Measurements from ENCODE around the gene MARCHF2. TPM values are rescaled to one million over a fixed set of nuclear protein-coding genes. Genes with fewer than 3 reads are reported as not detected.
A peak's percentile ranks its signal among the peaks of the same experiment; 100 is the strongest.

MARCHF2 gene
- polyA plus RNA-seq, 4 donors = 8.3 to 30.0 (median 24.4) TPM

DNA sequence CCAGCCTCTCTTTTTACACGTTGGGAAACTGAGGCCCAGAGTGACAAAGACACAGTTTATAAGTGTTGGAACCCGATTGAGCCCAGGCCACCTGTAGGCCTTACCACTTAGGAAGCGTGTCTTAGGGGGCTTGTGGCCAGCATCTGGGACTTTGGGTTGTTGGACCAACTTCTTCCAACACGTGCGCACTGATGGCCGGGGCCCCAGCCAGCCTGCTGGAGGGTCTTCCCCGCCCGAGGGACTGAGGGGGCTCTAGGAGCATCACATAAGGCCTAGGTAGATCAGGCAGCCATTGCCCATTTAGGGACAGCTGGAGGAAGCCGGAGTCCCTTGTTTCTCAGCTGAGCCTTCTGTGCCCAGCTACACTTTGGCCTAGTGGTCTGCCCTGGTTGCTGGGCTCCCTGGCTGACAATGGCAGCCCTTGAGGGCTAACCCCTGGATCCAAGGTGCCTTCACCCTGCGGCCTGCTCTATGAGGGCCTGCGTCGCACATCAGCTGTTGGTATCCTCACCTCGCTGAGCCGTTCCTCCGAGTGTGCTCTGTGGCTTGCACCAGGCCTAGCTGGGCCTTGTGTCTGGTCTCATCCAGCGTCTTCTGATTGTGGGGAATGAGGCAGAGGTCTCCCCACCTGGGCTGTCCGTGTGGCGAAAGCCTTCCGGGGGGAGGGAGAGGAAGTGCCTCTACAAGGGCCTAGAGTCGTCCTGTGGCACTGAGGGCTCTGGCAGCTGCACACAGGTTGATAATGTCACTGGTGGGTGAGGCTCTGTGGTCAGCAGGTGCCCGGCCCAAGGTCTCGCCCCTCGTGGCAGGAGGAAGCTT is 21.7 kb upstream of the MARCHF2 start:
- Histone ChIP-seq H3K9me3 (ENCODE audit: control insufficient read depth in 2 of 2, insufficient read depth in 1 of 2, low read depth in 1 of 2, low read length in 1 of 2) (peaks cover 0 to 4% of the 10 kb centered on the region in 2 donors), H3K27me3 (ENCODE audit: control insufficient read depth in 3 of 3, insufficient read depth in 3 of 3, low read length in 3 of 3) (no peaks in the 10 kb centered on the region), H3K36me3 (ENCODE audit: control insufficient read depth in 3 of 3, insufficient read depth in 2 of 3, low read depth in 1 of 3, low read length in 3 of 3) (peaks cover 0 to 34% (median 0%) of the 10 kb centered on the region in 3 donors), H3K4me3 (ENCODE audit: low read depth in 1 of 3, low read length in 3 of 3) (no peak overlapping the region), H3K27ac (ENCODE audit: low read depth in 1 of 3, low read length in 2 of 3) (peak overlapping the region in 1 of 3 donors; percentile 64), H3K4me1 (ENCODE audit: control insufficient read depth in 3 of 3, insufficient read depth in 2 of 3, low read depth in 1 of 3, low read length in 2 of 3) (peaks cover 2 to 9% (median 6%) of the 10 kb centered on the region in 3 donors)
- FAIRE-seq (no peak), DNase-seq (no peak)
- WGBS, 3 donors = 58 to 72% (median 64%) methylated on average over 23 of the region's 23 CpGs

GRCh38 chr19:8392017-8392591 is 21.0 kb upstream of the MARCHF2 start:
- no peak for FAIRE-seq
- 21 to 44% (median 34%) methylated on average over 11 of the region's 11 CpGs for WGBS, 3 donors
- peak overlapping the region in 1 of 3 donors; percentile 64 for H3K27ac ChIP-seq (ENCODE audit: low read depth in 1 of 3, low read length in 2 of 3)
- no peaks in the 10 kb centered on the region for H3K27me3 ChIP-seq (ENCODE audit: control insufficient read depth in 3 of 3, insufficient read depth in 3 of 3, low read length in 3 of 3)
- peaks cover 0 to 39% (median 0%) of the 10 kb centered on the region in 3 donors for H3K36me3 ChIP-seq (ENCODE audit: control insufficient read depth in 3 of 3, insufficient read depth in 2 of 3, low read depth in 1 of 3, low read length in 3 of 3)
- DNase-seq = peak in 1 of 2 donors; percentile 34
- no peaks in the 10 kb centered on the region for H3K9me3 ChIP-seq (ENCODE audit: control insufficient read depth in 2 of 2, insufficient read depth in 1 of 2, low read depth in 1 of 2, low read length in 1 of 2)
- no peak overlapping the region for H3K4me3 ChIP-seq (ENCODE audit: low read depth in 1 of 3, low read length in 3 of 3)
- peaks cover 2 to 10% (median 6%) of the 10 kb centered on the region in 3 donors for H3K4me1 ChIP-seq (ENCODE audit: control insufficient read depth in 3 of 3, insufficient read depth in 2 of 3, low read depth in 1 of 3, low read length in 2 of 3)

DNA sequence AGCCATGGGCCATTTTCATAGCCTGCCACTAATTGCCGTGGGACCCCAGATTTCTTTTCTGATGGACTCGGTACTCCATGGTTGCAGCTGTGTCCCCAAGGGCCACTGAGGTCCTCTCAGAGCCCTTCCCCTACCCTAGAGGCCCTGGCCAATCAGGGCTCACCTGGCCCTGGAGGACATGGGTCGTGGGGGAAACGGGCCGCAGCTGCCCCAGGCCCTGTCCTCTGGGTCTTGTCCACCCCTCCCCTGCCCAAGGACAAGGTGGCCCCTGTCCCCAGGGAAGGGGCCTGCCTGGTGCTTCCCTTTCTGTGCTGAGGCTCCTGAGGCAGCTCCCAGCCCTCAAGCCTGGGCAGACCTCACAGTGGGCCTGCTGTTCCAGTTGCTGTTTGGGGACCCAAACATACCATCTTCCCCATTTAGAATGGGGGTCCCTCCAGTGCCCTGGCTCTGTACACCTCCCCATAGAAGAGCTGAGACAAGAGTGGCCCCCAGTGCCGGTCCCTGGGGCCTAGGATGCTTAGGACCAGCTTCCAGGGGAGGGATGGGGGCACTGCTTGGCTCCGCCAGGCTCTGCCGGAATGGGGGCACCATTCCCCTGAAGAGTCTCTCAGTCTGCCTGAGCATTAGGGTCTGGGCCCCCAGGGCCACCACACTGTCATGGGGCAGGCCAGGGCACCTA is 19.8 kb upstream of the MARCHF2 start:
- H3K27ac ChIP-seq (ENCODE audit: low read depth in 1 of 3, low read length in 2 of 3) = peak overlapping the region in 1 of 3 donors; percentile 26
- DNase-seq (no peak), FAIRE-seq (no peak)
- peaks cover 2 to 12% (median 6%) of the 10 kb centered on the region in 3 donors for H3K4me1 ChIP-seq (ENCODE audit: control insufficient read depth in 3 of 3, insufficient read depth in 2 of 3, low read depth in 1 of 3, low read length in 2 of 3)
- no peaks in the 10 kb centered on the region for H3K27me3 ChIP-seq (ENCODE audit: control insufficient read depth in 3 of 3, insufficient read depth in 3 of 3, low read length in 3 of 3)
- WGBS, 3 donors = 78 to 87% (median 80%) methylated on average over 8 of the region's 8 CpGs
- no peaks in the 10 kb centered on the region for H3K9me3 ChIP-seq (ENCODE audit: control insufficient read depth in 2 of 2, insufficient read depth in 1 of 2, low read depth in 1 of 2, low read length in 1 of 2)
- peaks cover 0 to 46% (median 0%) of the 10 kb centered on the region in 3 donors for H3K36me3 ChIP-seq (ENCODE audit: control insufficient read depth in 3 of 3, insufficient read depth in 2 of 3, low read depth in 1 of 3, low read length in 3 of 3)
- no peak overlapping the region for H3K4me3 ChIP-seq (ENCODE audit: low read depth in 1 of 3, low read length in 3 of 3)

- H3K27me3 ChIP-seq (ENCODE audit: control insufficient read depth in 3 of 3, insufficient read depth in 3 of 3, low read length in 3 of 3) = no peaks in the 10 kb centered on the region
- no peak for FAIRE-seq
- no peak overlapping the region for H3K4me3 ChIP-seq (ENCODE audit: low read depth in 1 of 3, low read length in 3 of 3)
- H3K27ac ChIP-seq (ENCODE audit: low read depth in 1 of 3, low read length in 2 of 3) = peak overlapping the region in 1 of 3 donors; percentile 68
- WGBS, 3 donors = 89 to 94% (median 92%) methylated on average over 8 of the region's 8 CpGs
- H3K4me1 ChIP-seq (ENCODE audit: control insufficient read depth in 3 of 3, insufficient read depth in 2 of 3, low read depth in 1 of 3, low read length in 2 of 3) = peaks cover 2 to 12% (median 6%) of the 10 kb centered on the region in 3 donors
- no peak for DNase-seq
- no peaks in the 10 kb centered on the region for H3K9me3 ChIP-seq (ENCODE audit: control insufficient read depth in 2 of 2, insufficient read depth in 1 of 2, low read depth in 1 of 2, low read length in 1 of 2)
- peaks cover 0 to 49% (median 0%) of the 10 kb centered on the region in 3 donors for H3K36me3 ChIP-seq (ENCODE audit: control insufficient read depth in 3 of 3, insufficient read depth in 2 of 3, low read depth in 1 of 3, low read length in 3 of 3)
Measured at GRCh38 chr19:8393871-8394250, 19.2 kb upstream of the MARCHF2 start.

DNA sequence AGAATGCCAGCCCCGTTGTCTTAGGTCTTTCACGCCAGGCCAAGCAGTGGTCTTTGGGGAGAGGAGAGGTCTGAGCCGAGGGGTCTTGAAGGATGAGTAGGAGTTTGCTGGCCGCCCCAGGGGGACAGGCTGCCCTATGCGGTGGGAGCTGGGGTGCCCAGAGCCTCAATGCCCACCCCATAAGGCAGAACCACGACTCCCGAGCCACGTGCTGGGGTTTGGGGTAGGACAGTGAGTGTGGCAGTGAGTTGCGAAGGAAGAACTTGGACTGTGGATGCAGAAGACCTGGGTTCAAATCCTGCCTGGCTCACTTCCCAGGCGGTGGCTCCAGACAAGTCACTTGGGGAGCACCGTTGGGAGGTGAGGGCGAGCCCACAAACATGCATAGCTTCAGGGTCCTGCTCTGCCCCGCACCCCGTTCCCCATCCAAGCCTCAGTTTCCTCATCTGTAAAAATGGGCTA is 17.5 kb upstream of the MARCHF2 start:
- WGBS, 3 donors = 88 to 92% (median 91%) methylated on average over 13 to 14 of the region's 14 CpGs
- Histone ChIP-seq H3K36me3 (ENCODE audit: control insufficient read depth in 3 of 3, insufficient read depth in 2 of 3, low read depth in 1 of 3, low read length in 3 of 3) (peaks cover 2 to 67% (median 3%) of the 10 kb centered on the region in 3 donors), H3K4me1 (ENCODE audit: control insufficient read depth in 3 of 3, insufficient read depth in 2 of 3, low read depth in 1 of 3, low read length in 2 of 3) (peaks cover 2 to 12% (median 6%) of the 10 kb centered on the region in 3 donors), H3K9me3 (ENCODE audit: control insufficient read depth in 2 of 2, insufficient read depth in 1 of 2, low read depth in 1 of 2, low read length in 1 of 2) (no peaks in the 10 kb centered on the region), H3K27me3 (ENCODE audit: control insufficient read depth in 3 of 3, insufficient read depth in 3 of 3, low read length in 3 of 3) (no peaks in the 10 kb centered on the region), H3K27ac (ENCODE audit: low read depth in 1 of 3, low read length in 2 of 3) (peak overlapping the region in 1 of 3 donors; percentile 24), H3K4me3 (ENCODE audit: low read depth in 1 of 3, low read length in 3 of 3) (no peak overlapping the region)
- DNase-seq = no peak
- no peak for FAIRE-seq

- Histone ChIP-seq H3K9me3 (ENCODE audit: control insufficient read depth in 2 of 2, insufficient read depth in 1 of 2, low read depth in 1 of 2, low read length in 1 of 2) (no peaks in the 10 kb centered on the region), H3K4me3 (ENCODE audit: low read depth in 1 of 3, low read length in 3 of 3) (no peak overlapping the region), H3K27ac (ENCODE audit: low read depth in 1 of 3, low read length in 2 of 3) (no peak overlapping the region), H3K27me3 (ENCODE audit: control insufficient read depth in 3 of 3, insufficient read depth in 3 of 3, low read length in 3 of 3) (no peaks in the 10 kb centered on the region), H3K36me3 (ENCODE audit: control insufficient read depth in 3 of 3, insufficient read depth in 2 of 3, low read depth in 1 of 3, low read length in 3 of 3) (peaks cover 2 to 69% (median 3%) of the 10 kb centered on the region in 3 donors), H3K4me1 (ENCODE audit: control insufficient read depth in 3 of 3, insufficient read depth in 2 of 3, low read depth in 1 of 3, low read length in 2 of 3) (peaks cover 0 to 10% (median 4%) of the 10 kb centered on the region in 3 donors)
- WGBS, 3 donors = 89 to 92% (median 91%) methylated on average over 7 of the region's 7 CpGs
- FAIRE-seq = no peak
- no peak for DNase-seq
Measured at GRCh38 chr19:8396185-8396562, 16.9 kb upstream of the MARCHF2 start.

DNA sequence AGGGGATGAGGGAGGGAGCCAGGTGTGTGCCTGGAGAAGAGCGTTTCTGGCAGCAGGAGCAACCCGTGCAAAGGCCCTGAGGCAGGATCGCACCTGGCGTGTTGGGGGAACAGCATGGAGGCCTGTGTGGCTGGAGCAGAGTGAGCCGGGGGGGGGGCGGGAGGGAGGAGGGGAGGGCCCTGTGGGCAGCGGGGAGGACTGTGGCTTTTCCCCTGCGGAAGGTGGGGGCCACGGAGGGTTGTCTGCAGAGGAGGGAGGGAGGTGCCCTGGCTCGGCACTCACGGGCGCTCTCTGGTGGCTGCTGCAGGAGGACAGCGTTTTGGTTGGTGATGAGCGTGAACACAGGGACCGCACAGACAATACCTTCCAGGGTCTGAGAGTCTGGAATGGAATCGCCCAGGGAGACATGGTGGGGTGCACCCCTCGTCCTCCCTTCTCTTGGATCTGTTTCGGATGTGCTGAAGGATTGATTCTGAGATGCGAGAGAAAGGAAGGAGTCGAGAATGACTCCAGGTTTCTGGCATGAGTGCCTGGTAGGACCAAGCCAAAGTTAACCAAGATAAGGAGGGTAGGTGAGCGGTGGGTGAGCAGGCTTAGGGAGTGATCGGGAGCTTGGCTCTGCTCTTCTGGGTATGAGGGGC is 16.4 kb upstream of the MARCHF2 start:
- H3K36me3 ChIP-seq (ENCODE audit: control insufficient read depth in 3 of 3, insufficient read depth in 2 of 3, low read depth in 1 of 3, low read length in 3 of 3) = peaks cover 2 to 70% (median 3%) of the 10 kb centered on the region in 3 donors
- no peaks in the 10 kb centered on the region for H3K27me3 ChIP-seq (ENCODE audit: control insufficient read depth in 3 of 3, insufficient read depth in 3 of 3, low read length in 3 of 3)
- 55 to 60% (median 57%) methylated on average over 19 to 22 of the region's 22 CpGs for WGBS, 3 donors
- H3K4me1 ChIP-seq (ENCODE audit: control insufficient read depth in 3 of 3, insufficient read depth in 2 of 3, low read depth in 1 of 3, low read length in 2 of 3) = peaks cover 0 to 6% (median 2%) of the 10 kb centered on the region in 3 donors
- no peaks in the 10 kb centered on the region for H3K9me3 ChIP-seq (ENCODE audit: control insufficient read depth in 2 of 2, insufficient read depth in 1 of 2, low read depth in 1 of 2, low read length in 1 of 2)
- FAIRE-seq (no peak), DNase-seq (peak; percentile 48 to 52)
- no peak overlapping the region for H3K27ac ChIP-seq (ENCODE audit: low read depth in 1 of 3, low read length in 2 of 3)
- no peak overlapping the region for H3K4me3 ChIP-seq (ENCODE audit: low read depth in 1 of 3, low read length in 3 of 3)

DNA sequence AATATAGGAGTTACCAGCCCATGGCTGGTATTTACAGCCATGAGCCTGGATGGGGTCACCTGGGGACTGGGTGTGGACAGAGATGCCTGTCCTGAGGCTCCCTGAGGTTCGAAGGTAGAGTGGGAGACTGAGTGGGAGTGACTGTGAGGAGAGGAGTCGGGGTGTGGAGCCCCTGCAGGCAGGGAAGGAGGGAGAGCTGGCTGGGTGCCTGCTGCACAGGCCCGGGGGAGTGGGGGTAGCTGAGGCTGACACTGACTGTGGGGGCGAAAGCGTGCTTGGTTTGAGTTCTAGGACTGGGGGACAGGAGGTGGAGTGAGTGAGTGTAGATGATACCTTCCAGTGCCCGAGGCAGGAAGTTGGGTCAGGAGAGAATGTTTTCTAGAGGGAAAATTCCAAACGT is 15.8 kb upstream of the MARCHF2 start:
- Histone ChIP-seq H3K4me3 (ENCODE audit: low read depth in 1 of 3, low read length in 3 of 3) (no peak overlapping the region), H3K9me3 (ENCODE audit: control insufficient read depth in 2 of 2, insufficient read depth in 1 of 2, low read depth in 1 of 2, low read length in 1 of 2) (no peaks in the 10 kb centered on the region), H3K4me1 (ENCODE audit: control insufficient read depth in 3 of 3, insufficient read depth in 2 of 3, low read depth in 1 of 3, low read length in 2 of 3) (peaks cover 0 to 3% (median 0%) of the 10 kb centered on the region in 3 donors), H3K27me3 (ENCODE audit: control insufficient read depth in 3 of 3, insufficient read depth in 3 of 3, low read length in 3 of 3) (no peaks in the 10 kb centered on the region), H3K36me3 (ENCODE audit: control insufficient read depth in 3 of 3, insufficient read depth in 2 of 3, low read depth in 1 of 3, low read length in 3 of 3) (peaks cover 2 to 76% (median 3%) of the 10 kb centered on the region in 3 donors), H3K27ac (ENCODE audit: low read depth in 1 of 3, low read length in 2 of 3) (no peak overlapping the region)
- 56 to 64% (median 60%) methylated on average over 7 of the region's 7 CpGs for WGBS, 3 donors
- FAIRE-seq (no peak), DNase-seq (no peak)

Measured in small intestine (tissue), 7 donors.